ENCODE measurements around the gene PGLYRP2.

GRCh38 chr19:15456441-15456840 lies 22.9 kb downstream of the PGLYRP2 start:
- no peak for TF ChIP-seq EZH2 (IDR thresholded peaks at IDR 0.05; ENCODE audit: borderline replicate concordance)
- no peak for TF ChIP-seq CTCF (IDR thresholded peaks at IDR 0.05; ENCODE audit: poor library complexity)
- no peak for TF ChIP-seq EZH2phosphoT487 (IDR thresholded peaks at IDR 0.05; ENCODE audit: low read depth, severe bottlenecking, unreplicated experiment)

Data from hepatocyte (in vitro differentiated cells).